Measurements from ENCODE around the gene CNGA2.

DNA sequence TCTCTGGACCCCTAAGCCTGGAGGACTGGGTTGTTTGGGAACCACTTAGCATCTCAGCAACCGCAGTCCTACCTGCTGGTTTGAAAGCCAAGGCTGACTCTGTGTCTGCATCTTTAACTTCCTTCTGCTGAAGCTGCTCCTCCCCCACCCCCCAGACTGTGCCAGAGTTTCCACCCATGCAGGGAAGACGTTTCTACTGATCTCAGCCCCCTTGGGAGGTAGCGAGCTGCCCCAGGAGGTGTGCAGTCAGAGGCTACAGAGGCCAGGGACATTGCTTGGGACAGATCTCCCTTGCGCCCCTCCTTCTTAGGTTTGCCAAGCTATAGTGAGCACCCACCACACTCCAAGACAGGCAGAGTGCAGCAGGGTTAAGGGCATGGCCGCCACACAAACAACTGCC lies 23.4 kb upstream of the CNGA2 start:
- TF ChIP-seq, protein P1, sequence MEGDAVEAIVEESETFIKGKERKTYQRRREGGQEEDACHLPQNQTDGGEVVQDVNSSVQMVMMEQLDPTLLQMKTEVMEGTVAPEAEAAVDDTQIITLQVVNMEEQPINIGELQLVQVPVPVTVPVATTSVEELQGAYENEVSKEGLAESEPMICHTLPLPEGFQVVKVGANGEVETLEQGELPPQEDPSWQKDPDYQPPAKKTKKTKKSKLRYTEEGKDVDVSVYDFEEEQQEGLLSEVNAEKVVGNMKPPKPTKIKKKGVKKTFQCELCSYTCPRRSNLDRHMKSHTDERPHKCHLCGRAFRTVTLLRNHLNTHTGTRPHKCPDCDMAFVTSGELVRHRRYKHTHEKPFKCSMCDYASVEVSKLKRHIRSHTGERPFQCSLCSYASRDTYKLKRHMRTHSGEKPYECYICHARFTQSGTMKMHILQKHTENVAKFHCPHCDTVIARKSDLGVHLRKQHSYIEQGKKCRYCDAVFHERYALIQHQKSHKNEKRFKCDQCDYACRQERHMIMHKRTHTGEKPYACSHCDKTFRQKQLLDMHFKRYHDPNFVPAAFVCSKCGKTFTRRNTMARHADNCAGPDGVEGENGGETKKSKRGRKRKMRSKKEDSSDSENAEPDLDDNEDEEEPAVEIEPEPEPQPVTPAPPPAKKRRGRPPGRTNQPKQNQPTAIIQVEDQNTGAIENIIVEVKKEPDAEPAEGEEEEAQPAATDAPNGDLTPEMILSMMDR (IDR thresholded peaks at IDR 0.05; ENCODE audit: low read depth, low read length, missing input control) = no peak
- no peak for TF ChIP-seq JUND (IDR thresholded peaks at IDR 0.05)
- no peak for TF ChIP-seq RXRA (IDR thresholded peaks at IDR 0.05)
- TF ChIP-seq EGR1 (IDR thresholded peaks at IDR 0.05; ENCODE audit: low read depth in 2 of 2) = no peak
- TF ChIP-seq, protein P2, sequence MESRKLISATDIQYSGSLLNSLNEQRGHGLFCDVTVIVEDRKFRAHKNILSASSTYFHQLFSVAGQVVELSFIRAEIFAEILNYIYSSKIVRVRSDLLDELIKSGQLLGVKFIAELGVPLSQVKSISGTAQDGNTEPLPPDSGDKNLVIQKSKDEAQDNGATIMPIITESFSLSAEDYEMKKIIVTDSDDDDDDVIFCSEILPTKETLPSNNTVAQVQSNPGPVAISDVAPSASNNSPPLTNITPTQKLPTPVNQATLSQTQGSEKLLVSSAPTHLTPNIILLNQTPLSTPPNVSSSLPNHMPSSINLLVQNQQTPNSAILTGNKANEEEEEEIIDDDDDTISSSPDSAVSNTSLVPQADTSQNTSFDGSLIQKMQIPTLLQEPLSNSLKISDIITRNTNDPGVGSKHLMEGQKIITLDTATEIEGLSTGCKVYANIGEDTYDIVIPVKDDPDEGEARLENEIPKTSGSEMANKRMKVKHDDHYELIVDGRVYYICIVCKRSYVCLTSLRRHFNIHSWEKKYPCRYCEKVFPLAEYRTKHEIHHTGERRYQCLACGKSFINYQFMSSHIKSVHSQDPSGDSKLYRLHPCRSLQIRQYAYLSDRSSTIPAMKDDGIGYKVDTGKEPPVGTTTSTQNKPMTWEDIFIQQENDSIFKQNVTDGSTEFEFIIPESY (IDR thresholded peaks at IDR 0.05) = no peak
- TF ChIP-seq TAF1 (conservative IDR thresholded peaks at IDR 0.05) = no peak
- TF ChIP-seq SP1 (IDR thresholded peaks at IDR 0.05) = no peak
- TF ChIP-seq, protein P3, sequence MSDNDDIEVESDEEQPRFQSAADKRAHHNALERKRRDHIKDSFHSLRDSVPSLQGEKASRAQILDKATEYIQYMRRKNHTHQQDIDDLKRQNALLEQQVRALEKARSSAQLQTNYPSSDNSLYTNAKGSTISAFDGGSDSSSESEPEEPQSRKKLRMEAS (IDR thresholded peaks at IDR 0.05) = no peak
- TF ChIP-seq, protein P4, sequence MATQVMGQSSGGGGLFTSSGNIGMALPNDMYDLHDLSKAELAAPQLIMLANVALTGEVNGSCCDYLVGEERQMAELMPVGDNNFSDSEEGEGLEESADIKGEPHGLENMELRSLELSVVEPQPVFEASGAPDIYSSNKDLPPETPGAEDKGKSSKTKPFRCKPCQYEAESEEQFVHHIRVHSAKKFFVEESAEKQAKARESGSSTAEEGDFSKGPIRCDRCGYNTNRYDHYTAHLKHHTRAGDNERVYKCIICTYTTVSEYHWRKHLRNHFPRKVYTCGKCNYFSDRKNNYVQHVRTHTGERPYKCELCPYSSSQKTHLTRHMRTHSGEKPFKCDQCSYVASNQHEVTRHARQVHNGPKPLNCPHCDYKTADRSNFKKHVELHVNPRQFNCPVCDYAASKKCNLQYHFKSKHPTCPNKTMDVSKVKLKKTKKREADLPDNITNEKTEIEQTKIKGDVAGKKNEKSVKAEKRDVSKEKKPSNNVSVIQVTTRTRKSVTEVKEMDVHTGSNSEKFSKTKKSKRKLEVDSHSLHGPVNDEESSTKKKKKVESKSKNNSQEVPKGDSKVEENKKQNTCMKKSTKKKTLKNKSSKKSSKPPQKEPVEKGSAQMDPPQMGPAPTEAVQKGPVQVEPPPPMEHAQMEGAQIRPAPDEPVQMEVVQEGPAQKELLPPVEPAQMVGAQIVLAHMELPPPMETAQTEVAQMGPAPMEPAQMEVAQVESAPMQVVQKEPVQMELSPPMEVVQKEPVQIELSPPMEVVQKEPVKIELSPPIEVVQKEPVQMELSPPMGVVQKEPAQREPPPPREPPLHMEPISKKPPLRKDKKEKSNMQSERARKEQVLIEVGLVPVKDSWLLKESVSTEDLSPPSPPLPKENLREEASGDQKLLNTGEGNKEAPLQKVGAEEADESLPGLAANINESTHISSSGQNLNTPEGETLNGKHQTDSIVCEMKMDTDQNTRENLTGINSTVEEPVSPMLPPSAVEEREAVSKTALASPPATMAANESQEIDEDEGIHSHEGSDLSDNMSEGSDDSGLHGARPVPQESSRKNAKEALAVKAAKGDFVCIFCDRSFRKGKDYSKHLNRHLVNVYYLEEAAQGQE (IDR thresholded peaks at IDR 0.05) = no peak
- TF ChIP-seq RAD21 (IDR thresholded peaks at IDR 0.05) = no peak
- no peak for TF ChIP-seq YY1 (IDR thresholded peaks at IDR 0.05)
- TF ChIP-seq FOXA1 (IDR thresholded peaks at IDR 0.05) = no peak
- TF ChIP-seq, protein P5, sequence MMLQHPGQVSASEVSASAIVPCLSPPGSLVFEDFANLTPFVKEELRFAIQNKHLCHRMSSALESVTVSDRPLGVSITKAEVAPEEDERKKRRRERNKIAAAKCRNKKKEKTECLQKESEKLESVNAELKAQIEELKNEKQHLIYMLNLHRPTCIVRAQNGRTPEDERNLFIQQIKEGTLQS (IDR thresholded peaks at IDR 0.05) = no peak
